ENCODE measurements around the gene SLIT3.

DNA sequence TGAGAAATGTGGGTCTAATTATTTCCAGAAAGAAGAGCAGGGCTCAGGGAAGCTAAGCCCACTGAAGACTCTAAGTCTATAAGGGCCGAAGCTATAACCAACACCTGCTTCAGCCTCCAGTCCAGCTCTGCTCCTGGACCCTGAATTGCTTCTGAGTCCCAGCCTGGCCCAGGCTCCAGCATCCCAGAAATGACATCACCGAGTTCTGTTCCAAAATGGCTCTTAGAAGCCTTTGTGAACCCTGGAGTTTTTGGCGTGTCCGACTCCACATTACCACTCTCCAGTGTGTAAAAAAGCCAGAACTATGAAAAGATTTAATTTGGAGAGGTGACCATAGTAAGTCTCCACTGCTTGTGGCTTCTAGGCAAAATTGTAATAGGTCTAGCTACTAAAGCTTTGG, 289.9 kb downstream of the SLIT3 start:
- no peak for TF ChIP-seq POLR2A (IDR thresholded peaks at IDR 0.05)
- TF ChIP-seq, protein P1, sequence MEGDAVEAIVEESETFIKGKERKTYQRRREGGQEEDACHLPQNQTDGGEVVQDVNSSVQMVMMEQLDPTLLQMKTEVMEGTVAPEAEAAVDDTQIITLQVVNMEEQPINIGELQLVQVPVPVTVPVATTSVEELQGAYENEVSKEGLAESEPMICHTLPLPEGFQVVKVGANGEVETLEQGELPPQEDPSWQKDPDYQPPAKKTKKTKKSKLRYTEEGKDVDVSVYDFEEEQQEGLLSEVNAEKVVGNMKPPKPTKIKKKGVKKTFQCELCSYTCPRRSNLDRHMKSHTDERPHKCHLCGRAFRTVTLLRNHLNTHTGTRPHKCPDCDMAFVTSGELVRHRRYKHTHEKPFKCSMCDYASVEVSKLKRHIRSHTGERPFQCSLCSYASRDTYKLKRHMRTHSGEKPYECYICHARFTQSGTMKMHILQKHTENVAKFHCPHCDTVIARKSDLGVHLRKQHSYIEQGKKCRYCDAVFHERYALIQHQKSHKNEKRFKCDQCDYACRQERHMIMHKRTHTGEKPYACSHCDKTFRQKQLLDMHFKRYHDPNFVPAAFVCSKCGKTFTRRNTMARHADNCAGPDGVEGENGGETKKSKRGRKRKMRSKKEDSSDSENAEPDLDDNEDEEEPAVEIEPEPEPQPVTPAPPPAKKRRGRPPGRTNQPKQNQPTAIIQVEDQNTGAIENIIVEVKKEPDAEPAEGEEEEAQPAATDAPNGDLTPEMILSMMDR (IDR thresholded peaks at IDR 0.05), result no peak
